A549 (cell line): ENCODE measurements around the gene MACROD1. TPM values are rescaled to one million over a fixed set of nuclear protein-coding genes. Genes with fewer than 3 reads are reported as not detected.

Source experiments
- ATAC-seq, 2 experiments: fragments of 200-7000 bp in 1 of 2; fragments of >200 bp in 1 of 2; cut with Nextera tagmentation in 1 of 2; cut with Tn5 transposase in 1 of 2; 3 replicates each; pipeline versions ENCODE4 v1.8.0 to v1.9.1; 2018 to 2020; ENCODE audit warnings: mild to moderate bottlenecking in 1 of 2, moderate library complexity in 1 of 2
- CTCF ChIA-PET: fragments of 300-600 bp; sonication (Branson Sonifier 250); formaldehyde crosslinking; extraction: SDS; loops from one replicate; lab custom pipeline; 2021; ENCODE audit warnings: antibody characterized with exemption, inconsistent platforms; lab: Yijun Ruan, JAX
- POLR2A ChIA-PET: fragments of 350-600 bp; formaldehyde crosslinking; extraction: SDS; loops from one replicate; lab custom pipeline; 2021; ENCODE audit warnings: antibody characterized with exemption, inconsistent platforms; lab: Yijun Ruan, JAX
- DNase-seq, 2 experiments: peaks; one replicate each; pipeline versions ENCODE4 v3.0.0 to v3.0.0-alpha.2; 2011 to 2016; ENCODE audit warnings: low read depth in 1 of 2, low spot score in 1 of 2
- FAIRE-seq: peaks from 2 replicates; lab custom pipeline; 2011; peaks lifted over from hg19 to GRCh38; lab: Jason Lieb, UNC
- H3K27ac ChIP-seq, 2 experiments: fragments of >200 bp; sonication (Bioruptor Twin); formaldehyde crosslinking; 3 replicates each; pipeline ENCODE4 v1.5.1; 2016 to 2017
- H3K4me1 ChIP-seq: fragments of >200 bp; sonication (Bioruptor Twin); formaldehyde crosslinking; 3 replicates; pipeline ENCODE4 v1.6.1; 2016
- H3K4me2 ChIP-seq: fragments of >200 bp; sonication (Bioruptor Twin); formaldehyde crosslinking; 3 replicates; pipeline ENCODE4 v1.6.1; 2016
- H3K4me3 ChIP-seq: fragments of >200 bp; sonication (Bioruptor Twin); formaldehyde crosslinking; 3 replicates; pipeline ENCODE4 v1.5.1; 2016
- H3K9me3 ChIP-seq: fragments of >200 bp; sonication (Bioruptor Twin); formaldehyde crosslinking; 3 replicates; pipeline ENCODE4 v1.6.1; 2016
- CEBPB ChIP-seq, 2 experiments: fragments of >200 bp in 1 of 2; sonication (Bioruptor Twin) in 1 of 2; formaldehyde crosslinking in 1 of 2; IDR thresholded peaks; 2 replicates each; pipeline ENCODE4 v1.6.1; 2012 to 2016
- CHD2 ChIP-seq: fragments of 150-350 bp; IDR thresholded peaks from 2 replicates; pipeline ENCODE4 v1.6.1; 2014; ENCODE audit warnings: low read length; ENCODE audit not compliant: partially characterized antibody
- EHF ChIP-seq: fragments of 250-450 bp; sonication (Bioruptor Pico); IDR thresholded peaks from 2 replicates; pipeline ENCODE4 v1.5.0; 2020; ENCODE audit warnings: mild to moderate bottlenecking
- ESRRA ChIP-seq: fragments of 150-350 bp; IDR thresholded peaks from 2 replicates; pipeline ENCODE4 v1.6.1; 2014; ENCODE audit warnings: mild to moderate bottlenecking, low read length, borderline replicate concordance
- FOSL2 ChIP-seq, 2 experiments: fragments of 450-650 bp in 1 of 2; fragments of >200 bp in 1 of 2; sonication (Bioruptor Twin) in 1 of 2; formaldehyde crosslinking; IDR thresholded peaks; 2 replicates each; pipeline versions ENCODE4 v1.5.0 to v1.6.1; 2016 to 2020; ENCODE audit warnings: mild to moderate bottlenecking in 1 of 2, moderate library complexity in 1 of 2
- HDAC2 ChIP-seq: fragments of 200-600 bp; sonication (generic); IDR thresholded peaks from 2 replicates; pipeline ENCODE4 v1.6.1; 2016
- NPAS2 ChIP-seq: fragments of 250-450 bp; sonication (Bioruptor Pico); IDR thresholded peaks from 2 replicates; pipeline ENCODE4 v1.8.0; 2022; ENCODE audit warnings: mild to moderate bottlenecking, moderate library complexity, borderline replicate concordance
- PHF8 ChIP-seq: fragments of 200-600 bp; sonication (generic); IDR thresholded peaks from 2 replicates; pipeline ENCODE4 v1.6.1; 2016; ENCODE audit warnings: low read depth, mild to moderate bottlenecking, antibody characterized with exemption, moderate library complexity, borderline replicate concordance
- POLR2A ChIP-seq: IDR thresholded peaks from 2 replicates; pipeline ENCODE4 v1.6.1; 2012; ENCODE audit warnings: mild to moderate bottlenecking, low read length
- RAD21 ChIP-seq, 2 experiments: fragments of >200 bp in 1 of 2; sonication (Bioruptor Twin) in 1 of 2; formaldehyde crosslinking in 1 of 2; IDR thresholded peaks in 1 of 2; conservative IDR thresholded peaks in 1 of 2; 2 replicates in 1 of 2; 3 replicates in 1 of 2; pipeline ENCODE4 v1.6.1; 2012 to 2018; ENCODE audit warnings: inconsistent platforms in 1 of 2
- WGBS: methylation state at CpG from one replicate; pipeline ENCODE4 v1.1.6; 2017; ENCODE audit errors: missing lambda C conversion rate; 5-methylcytosine and 5-hydroxymethylcytosine counted together
- polyA plus RNA-seq, 4 experiments: library from polyadenylated mRNA; depleted of rRNA in 3 of 4; stranded (reverse); fragments of >200 nt; fragmentation: RNase III in 1 of 4; extraction: RNeasy Plus Mini Kit Qiagen cat#74134 plus additional on column Dnase treatment in 1 of 4; gene quantifications; 2 replicates in 3 of 4; 3 replicates in 1 of 4; pipeline ENCODE4 v1.2.3, GENCODE V29; 2011 to 2017
- TF ChIP-seq, protein P1 (sequence below): fragments of >200 bp; sonication (Bioruptor Twin); formaldehyde crosslinking; IDR thresholded peaks from 3 replicates; pipeline ENCODE4 v1.5.1; 2016
- TF ChIP-seq, protein P2 (sequence below): fragments of 200-600 bp; sonication (generic); IDR thresholded peaks from 2 replicates; pipeline ENCODE4 v1.6.1; 2016; ENCODE audit warnings: antibody characterized with exemption, mild to moderate bottlenecking, moderate library complexity
- TF ChIP-seq, protein P3 (sequence below): fragments of 450-650 bp; IDR thresholded peaks from 2 replicates; pipeline ENCODE4 v1.6.1; 2014; ENCODE audit warnings: antibody characterized with exemption
- TF ChIP-seq, protein P4 (sequence below): IDR thresholded peaks from 2 replicates; pipeline ENCODE4 v1.6.1; 2012

Gene MACROD1
- polyA plus RNA-seq, 2 of the 4 experiments (the other 2 are of a cell fraction), result 15.1 to 16.6 TPM

DNA sequence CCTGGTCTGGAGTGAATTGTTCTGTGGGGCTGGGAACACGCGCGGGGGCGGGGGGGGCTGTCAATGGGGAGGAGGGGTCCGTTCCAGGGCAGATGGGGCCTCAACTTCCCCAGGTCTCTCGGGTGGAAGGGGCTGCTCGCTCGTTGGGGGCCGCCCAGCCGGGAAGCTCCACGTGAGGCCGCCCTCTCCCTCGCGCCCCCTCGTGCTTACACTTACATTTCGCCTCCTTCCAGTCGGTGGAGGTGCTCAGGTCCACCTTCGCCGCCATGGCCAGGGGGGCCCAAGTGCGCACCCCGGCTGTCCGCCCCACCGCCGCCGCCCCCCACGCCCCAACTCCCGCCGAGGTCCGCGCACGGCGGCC lies 452 bp downstream of the MACROD1 start:
- Histone ChIP-seq H3K27ac (peak overlapping the region; percentile 85 to 98), H3K9me3 (no peaks in the 10 kb centered on the region), H3K4me3 (peak overlapping the region; percentile 81), H3K4me2 (peak overlapping the region; percentile 84), H3K4me1 (peaks cover 14% of the 10 kb centered on the region)
- ATAC-seq, result peak; percentile 54 to 65
- ChIA-PET POLR2A (interaction anchor here (0.5 to 4.0 kb wide), 4 partner anchors 16 to 76 kb away, joined by 3 to 22 read pairs (median 4); partner anchors contain the start of genes FKBP2 and STIP1), CTCF (interaction anchor here (1.1 to 5.7 kb wide), 4 partner anchors 14 to 19 kb away, joined by 3 to 68 read pairs (median 7); partner anchors contain the start of gene STIP1)
- no CpG with 5 or more reads among the region's 32 CpGs for WGBS
- FAIRE-seq, result no peak
- TF ChIP-seq POLR2A, result no peak
- TF ChIP-seq, protein P1, sequence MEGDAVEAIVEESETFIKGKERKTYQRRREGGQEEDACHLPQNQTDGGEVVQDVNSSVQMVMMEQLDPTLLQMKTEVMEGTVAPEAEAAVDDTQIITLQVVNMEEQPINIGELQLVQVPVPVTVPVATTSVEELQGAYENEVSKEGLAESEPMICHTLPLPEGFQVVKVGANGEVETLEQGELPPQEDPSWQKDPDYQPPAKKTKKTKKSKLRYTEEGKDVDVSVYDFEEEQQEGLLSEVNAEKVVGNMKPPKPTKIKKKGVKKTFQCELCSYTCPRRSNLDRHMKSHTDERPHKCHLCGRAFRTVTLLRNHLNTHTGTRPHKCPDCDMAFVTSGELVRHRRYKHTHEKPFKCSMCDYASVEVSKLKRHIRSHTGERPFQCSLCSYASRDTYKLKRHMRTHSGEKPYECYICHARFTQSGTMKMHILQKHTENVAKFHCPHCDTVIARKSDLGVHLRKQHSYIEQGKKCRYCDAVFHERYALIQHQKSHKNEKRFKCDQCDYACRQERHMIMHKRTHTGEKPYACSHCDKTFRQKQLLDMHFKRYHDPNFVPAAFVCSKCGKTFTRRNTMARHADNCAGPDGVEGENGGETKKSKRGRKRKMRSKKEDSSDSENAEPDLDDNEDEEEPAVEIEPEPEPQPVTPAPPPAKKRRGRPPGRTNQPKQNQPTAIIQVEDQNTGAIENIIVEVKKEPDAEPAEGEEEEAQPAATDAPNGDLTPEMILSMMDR, result peak; percentile 18; the same call in 2 of the 3 replicates
- peak; percentile 29 to 48 for DNase-seq

DNA sequence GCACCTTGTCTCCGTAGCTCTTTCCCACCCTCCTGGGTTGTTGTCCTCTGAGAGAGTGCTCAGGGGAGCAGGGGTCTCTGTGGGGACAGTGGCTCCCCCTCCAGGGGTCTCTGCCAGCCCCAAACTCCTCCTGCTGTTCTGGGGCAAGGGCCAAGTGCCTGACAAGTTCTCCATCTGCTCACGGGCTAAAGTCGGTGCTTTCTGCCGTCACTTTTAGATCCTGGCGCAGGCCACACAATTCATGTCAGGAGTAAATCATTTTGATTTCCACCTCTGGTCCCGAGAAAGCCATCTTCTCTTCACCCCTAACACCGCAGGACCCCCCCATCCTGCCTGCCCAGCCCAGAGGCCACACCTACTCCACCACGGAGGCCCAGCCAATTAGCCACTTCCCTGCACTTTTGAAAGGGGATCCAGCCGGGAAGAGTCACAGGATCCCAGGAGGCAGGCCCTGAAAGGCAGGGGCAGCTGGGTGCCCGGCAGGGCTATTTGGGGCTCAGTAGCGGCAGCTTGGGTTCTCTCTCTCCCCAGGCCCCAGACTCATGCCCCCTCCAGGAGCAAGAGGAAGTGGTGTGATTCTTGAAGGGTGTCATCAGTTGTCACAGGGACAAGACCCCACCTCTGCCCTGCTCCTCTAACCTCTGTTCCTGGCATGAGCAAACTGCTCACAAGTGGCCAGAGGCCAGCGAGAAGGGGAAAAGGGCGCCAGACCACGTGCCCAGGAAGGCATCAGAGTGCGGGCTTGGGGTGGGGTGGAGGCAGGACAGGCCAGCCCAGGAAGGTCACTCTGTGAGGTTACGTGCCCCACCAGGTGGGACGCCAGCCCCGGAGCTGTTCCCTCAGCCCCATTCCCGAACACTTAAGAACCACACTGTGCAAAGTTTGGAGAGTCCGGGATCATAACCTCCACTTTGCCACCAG lies 1.3 kb downstream of the MACROD1 start:
- no peak; a peak in 1 of 6 replicates for ATAC-seq
- TF ChIP-seq NPAS2 (no peak), CEBPB (IDR thresholded peaks at IDR 0.05) (no peak), EHF (no peak), RAD21 (conservative IDR thresholded peaks at IDR 0.05 in 1 of 2, IDR thresholded peaks at IDR 0.05 in 1 of 2) (no peak), HDAC2 (no peak), PHF8 (no peak), CHD2 (no peak), FOSL2 (IDR thresholded peaks at IDR 0.05) (no peak), FOSL2 (CRISPR knock-in tag; IDR thresholded peaks at IDR 0.05) (no peak), ESRRA (no peak)
- TF ChIP-seq, protein P2, sequence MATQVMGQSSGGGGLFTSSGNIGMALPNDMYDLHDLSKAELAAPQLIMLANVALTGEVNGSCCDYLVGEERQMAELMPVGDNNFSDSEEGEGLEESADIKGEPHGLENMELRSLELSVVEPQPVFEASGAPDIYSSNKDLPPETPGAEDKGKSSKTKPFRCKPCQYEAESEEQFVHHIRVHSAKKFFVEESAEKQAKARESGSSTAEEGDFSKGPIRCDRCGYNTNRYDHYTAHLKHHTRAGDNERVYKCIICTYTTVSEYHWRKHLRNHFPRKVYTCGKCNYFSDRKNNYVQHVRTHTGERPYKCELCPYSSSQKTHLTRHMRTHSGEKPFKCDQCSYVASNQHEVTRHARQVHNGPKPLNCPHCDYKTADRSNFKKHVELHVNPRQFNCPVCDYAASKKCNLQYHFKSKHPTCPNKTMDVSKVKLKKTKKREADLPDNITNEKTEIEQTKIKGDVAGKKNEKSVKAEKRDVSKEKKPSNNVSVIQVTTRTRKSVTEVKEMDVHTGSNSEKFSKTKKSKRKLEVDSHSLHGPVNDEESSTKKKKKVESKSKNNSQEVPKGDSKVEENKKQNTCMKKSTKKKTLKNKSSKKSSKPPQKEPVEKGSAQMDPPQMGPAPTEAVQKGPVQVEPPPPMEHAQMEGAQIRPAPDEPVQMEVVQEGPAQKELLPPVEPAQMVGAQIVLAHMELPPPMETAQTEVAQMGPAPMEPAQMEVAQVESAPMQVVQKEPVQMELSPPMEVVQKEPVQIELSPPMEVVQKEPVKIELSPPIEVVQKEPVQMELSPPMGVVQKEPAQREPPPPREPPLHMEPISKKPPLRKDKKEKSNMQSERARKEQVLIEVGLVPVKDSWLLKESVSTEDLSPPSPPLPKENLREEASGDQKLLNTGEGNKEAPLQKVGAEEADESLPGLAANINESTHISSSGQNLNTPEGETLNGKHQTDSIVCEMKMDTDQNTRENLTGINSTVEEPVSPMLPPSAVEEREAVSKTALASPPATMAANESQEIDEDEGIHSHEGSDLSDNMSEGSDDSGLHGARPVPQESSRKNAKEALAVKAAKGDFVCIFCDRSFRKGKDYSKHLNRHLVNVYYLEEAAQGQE, result no peak
- TF ChIP-seq, protein P3, sequence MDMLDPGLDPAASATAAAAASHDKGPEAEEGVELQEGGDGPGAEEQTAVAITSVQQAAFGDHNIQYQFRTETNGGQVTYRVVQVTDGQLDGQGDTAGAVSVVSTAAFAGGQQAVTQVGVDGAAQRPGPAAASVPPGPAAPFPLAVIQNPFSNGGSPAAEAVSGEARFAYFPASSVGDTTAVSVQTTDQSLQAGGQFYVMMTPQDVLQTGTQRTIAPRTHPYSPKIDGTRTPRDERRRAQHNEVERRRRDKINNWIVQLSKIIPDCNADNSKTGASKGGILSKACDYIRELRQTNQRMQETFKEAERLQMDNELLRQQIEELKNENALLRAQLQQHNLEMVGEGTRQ, result no peak
- TF ChIP-seq, protein P1, result no peak
- TF ChIP-seq, protein P4, sequence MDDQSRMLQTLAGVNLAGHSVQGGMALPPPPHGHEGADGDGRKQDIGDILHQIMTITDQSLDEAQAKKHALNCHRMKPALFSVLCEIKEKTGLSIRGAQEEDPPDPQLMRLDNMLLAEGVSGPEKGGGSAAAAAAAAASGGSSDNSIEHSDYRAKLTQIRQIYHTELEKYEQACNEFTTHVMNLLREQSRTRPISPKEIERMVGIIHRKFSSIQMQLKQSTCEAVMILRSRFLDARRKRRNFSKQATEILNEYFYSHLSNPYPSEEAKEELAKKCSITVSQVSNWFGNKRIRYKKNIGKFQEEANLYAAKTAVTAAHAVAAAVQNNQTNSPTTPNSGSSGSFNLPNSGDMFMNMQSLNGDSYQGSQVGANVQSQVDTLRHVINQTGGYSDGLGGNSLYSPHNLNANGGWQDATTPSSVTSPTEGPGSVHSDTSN, result no peak
- POLR2A ChIA-PET, result interaction anchor here (0.5 to 4.0 kb wide), 3 partner anchors 17 to 77 kb away, joined by 3 to 22 read pairs (median 3); partner anchors contain the start of genes FKBP2 and STIP1
- FAIRE-seq, result no peak
- no peak for DNase-seq
- Histone ChIP-seq H3K9me3 (no peaks in the 10 kb centered on the region), H3K4me3 (peak overlapping the region; percentile 81), H3K4me1 (peaks cover 14% of the 10 kb centered on the region), H3K4me2 (peak overlapping the region; percentile 84), H3K27ac (peak overlapping the region; percentile 85 to 98)
- WGBS, result 88% methylated on average over 18 of the region's 20 CpGs
- CTCF ChIA-PET, result interaction anchor here (0.9 to 5.7 kb wide), 6 partner anchors 14 to 219 kb away, joined by 3 to 68 read pairs (median 4); partner anchors contain the start of gene STIP1
